Activated CD4-positive, alpha-beta T cell treated with anti-CD3 and anti-CD28 coated beads for 24 hours (primary cell): Measurements from ENCODE around the gene TOM1L2.

Experiments used
- DNase-seq, 2 donors: peaks; one replicate each; pipeline ENCODE4 v3.0.0-alpha.2; 2020; ENCODE audit warnings: low read depth in 2 of 2

Gene TOM1L2

DNA sequence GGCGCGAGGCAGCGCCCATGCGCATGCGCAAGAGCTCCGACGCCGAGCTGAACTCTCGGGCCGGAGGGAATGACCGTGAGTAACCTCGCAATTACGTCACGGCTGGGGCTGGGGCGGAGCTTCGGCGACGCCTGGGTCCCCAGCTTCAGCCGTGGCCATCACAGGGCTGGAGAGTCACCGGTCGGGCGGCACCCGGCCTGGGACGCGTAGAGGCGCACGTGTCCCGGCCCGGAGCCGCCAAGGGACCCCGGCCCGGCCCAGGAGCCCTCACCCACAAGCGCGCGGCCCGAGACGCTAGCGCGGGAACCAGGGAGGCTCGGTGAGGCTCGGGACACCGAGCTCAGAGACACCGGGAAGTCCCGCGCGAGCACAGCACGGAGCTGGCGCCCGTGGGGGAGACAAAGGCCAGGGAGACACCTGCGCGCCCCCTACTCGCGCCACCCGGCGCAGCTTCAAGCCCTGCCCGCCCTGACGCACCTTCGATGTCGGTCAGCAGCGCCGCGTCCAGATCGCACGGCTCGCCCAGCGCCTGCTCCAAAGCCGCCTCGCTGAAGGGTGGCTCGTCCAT, 135.9 kb downstream of the TOM1L2 start:
- DNase-seq, result peak; percentile 96 to 98

DNA sequence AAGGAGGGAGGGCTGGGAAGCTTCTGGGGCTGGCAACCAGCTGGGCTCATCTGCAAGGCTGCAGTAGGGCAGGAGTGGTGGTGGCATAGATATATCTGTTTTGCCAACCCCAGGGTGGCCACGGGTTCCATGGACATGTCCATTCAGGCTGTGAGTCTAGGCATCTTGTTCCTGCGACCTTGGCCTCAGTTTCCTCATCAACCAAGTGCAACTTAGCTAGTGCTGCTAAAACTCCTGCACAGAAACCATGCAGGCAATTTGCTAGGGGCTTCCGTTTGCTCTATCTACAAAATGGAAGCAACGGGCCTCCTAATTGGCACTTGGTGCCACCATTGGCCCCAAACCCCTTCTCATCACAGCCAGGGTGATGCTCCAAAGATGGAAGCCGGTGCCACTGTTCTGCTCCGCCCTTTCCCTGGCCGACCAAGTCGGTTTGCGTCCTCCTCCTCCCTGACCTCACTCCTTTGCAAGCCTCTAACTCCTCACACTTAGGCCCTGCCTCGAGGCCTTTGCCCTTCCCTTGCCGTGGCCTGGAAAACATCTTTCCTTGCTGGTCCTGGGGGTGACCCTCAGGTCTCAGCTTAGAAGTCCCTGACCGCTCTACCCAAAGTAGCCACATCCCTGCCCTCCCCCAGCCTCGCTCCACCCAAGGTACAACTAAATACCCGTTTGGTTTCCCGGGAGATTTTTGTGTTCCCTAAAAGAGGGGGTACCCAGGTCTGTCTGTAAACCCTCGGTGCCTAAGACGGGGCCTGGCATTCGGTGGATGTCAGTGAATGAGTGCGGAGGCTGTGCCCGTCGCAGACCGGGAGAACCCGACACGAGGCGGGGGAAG, 136.6 kb downstream of the TOM1L2 start:
- DNase-seq, result no peak

DNA sequence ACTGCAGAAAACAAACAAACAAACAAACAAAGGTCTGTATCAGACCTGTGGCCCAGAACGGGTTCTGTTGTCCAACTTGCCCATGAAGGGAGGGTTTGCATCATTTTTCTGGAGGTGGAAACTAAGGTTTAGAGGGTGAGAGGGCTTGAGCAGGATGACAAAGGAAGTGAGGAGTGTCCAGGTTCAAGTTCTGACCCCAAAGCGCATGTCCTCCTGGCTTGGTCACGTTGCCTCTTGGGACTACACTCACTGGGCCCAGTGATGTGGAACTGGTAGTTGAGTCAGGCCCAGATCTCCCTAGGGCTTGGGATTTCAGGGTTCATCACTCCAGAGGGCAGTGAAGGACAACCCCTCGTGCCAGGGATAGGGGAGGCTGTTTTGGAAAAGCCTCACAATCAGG, 137.2 kb downstream of the TOM1L2 start:
- DNase-seq, result no peak

DNA sequence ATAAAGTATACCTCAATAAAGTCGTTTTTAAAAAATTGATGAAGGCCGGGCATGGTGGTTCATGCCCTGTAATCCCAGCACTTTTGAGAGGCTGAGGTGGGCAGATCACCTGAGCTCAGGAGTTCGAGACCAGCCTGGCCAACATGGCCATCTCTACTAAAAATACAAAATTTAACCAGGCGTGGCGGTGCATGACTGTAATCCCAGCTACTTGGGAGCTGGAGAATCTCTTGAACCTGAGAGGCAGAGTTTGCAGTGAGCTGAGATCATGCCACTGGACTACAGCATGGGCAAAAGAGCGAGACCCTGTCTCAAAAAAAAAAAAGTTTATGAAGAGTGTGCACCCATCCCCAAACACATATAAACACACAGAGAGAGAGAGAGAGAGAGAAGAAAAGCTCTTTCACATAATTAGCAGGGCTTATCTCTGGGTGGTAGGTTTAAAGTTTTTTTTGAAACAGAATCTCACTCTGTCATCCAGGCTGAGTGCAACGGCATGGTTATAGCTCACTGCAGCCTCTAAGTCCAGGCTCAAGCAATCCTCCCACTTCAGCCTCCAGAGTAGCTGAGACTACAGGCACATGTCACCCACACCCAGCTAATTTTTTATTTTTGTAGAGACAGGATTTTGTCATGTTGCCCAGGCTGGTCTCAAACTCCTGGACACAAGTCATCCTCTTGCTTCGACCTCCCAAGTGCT, 138.4 kb downstream of the TOM1L2 start:
- no peak for DNase-seq

DNA sequence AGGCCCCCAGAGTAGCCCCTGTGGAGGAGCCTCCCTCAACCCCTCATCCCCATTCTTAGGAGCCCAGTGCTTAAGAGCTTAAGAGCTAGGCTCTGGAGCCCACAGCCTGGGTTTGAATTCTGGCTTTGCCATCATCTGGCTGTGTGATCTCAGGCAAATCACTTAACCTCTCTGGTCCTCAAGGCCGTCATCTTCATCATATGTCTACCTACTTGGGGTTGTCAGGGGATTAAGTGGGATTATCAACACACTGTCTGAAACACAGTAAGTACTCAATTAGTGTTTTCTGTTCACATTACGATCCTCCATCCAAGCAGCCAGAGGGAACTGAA, 140.2 kb downstream of the TOM1L2 start:
- no peak for DNase-seq

DNA sequence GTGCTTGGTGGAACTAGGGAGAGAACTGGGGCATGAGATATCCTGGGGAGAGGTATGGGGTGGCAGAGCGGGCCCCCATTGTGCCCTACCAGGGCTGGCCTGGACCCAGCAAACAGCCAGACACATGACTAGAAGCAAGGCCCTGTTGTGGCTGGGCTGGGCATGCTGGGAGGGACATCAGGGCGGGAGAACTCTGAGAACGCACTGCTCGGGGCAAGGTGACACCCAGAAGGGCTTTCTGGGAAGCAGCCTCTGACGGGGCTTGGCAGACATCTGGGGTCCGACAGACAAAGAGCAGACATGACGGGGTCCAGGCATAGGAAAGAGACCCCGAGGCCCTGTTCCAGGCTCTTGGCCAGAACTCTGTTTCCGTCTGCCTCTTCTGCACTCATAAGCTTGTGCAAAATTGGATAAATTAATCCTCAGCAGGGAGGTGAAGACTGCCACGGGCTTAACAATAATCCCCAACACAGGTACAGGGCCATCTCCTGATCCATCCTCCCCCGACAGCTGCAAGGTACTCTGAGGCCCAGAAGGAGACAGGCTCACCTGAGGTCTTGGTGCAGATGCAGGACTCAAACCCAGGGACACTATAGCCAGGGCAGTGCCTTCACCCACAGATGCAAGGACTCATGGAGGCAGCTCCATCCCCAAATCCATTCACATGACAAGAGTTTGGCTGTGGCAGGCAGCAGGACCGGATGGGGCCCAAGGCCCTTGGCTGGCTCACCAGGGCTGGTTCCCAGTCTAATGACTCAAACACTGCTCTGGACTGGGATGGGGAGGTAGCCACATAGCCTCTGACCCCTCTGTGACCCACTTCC, 140.8 kb downstream of the TOM1L2 start:
- no peak for DNase-seq

DNA sequence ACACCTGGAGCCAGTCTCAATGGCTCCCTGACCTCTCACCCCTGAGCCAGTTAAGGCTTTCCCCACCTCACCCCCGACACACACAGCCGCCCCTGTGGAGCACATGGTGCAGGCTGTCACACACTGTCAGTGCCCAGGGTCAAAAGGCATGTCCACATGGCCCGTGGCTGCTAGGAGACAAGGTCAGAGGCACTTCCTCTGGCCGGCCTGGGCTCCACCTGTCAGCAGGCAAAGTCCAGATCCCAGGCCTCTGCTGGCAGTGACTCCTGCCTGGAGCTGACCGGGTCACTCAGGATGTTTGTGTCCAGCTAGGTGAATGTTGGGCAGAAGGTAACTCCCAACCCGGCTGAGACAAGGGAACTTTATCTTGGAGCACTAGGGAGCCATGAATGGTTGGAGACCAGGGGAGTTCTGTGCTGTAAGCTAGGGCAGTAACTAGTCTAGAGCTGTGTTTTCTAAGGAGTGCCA, 141.4 kb downstream of the TOM1L2 start:
- DNase-seq, result no peak

DNA sequence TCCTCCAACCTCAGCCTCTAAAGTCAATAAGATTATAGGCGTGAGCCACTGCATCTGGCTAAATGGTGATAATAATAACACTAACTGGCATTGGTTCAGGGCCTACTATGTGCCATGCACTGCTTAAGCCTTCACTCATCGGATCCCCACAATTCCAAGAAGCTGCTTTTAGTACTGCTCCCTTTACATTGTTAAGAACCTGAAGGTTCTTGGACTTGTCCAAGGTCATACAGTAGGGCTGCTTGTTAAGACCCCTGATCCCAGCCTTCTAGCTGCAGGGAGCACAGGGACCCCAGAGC, 142.0 kb downstream of the TOM1L2 start:
- DNase-seq, result no peak

DNA sequence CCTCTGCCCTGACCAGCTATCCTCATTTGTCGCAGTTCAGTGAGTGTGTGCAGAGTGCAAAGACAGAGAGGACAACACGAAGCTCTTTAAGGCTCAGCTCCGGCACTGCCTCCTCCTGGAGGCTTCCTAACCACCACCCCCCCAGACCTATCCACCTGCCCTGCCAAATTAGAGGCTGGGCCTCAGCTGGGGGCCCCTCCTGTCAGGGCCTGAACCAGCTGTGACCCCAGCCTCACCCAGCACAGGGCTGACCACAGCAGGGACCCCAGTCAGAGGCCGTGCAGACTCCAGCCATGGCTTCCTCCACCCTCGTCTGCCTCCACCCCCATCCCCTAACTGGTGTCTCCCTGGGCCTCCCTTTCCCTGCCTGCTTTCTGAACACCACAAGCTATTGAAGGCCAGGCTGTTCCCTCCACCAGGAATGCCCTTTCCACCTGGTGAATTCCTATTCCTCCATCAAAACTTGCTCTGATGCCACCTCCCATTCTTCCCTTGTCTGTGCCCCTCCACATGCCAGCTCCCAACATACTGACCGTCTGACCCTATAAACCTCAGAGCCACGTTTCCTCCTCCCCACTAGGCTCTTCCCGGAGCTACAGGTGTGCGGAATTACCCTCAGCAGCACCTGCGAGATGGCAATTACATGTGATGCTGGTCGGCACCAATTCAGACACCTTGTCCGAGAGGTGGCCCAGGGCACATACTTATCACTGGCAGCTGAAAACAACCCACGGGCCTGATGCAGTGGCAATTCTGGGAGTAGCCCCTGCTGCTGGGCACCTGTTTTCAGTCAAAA, 144.2 kb downstream of the TOM1L2 start:
- no peak for DNase-seq

DNA sequence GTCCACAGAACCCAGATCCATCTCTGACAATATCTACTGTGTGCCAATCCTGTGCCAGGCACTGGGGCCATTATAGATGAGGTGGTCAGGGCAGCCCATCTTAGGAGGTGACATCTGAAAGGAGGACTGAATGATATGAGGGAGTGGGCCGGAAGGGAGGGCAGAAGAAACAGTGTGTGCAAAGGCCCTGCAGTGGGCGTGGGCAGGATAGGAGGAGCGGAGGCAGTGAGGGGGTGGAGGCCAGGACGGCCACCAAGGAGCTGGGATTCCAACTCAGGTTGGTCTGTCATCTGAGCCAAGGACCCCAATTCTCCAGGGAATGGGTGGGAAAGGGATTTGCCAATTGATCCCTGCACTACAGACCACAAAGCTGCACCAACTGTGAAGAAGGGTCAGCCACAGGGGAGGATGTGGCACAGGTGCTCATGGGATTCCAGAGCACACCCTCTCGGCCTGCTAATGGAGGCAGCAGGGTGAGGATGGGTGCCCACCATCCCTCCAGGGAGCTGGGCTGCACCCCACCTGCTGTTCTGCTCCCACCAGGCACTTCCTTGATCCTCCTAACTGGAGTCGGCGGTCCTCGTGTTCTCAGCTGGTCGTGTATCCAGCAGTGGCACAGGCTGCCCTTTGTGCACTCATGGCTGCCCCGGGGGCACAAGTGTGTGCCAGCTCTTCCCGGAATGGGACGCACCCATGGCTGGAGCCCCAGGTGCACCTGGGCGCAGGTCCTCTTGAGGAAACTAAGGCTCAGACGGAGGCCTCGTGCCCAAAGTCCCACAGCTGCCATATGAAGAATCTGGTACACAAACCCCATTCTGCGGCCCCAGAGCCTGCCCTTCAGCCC, 145.0 kb downstream of the TOM1L2 start:
- DNase-seq, result no peak

DNA sequence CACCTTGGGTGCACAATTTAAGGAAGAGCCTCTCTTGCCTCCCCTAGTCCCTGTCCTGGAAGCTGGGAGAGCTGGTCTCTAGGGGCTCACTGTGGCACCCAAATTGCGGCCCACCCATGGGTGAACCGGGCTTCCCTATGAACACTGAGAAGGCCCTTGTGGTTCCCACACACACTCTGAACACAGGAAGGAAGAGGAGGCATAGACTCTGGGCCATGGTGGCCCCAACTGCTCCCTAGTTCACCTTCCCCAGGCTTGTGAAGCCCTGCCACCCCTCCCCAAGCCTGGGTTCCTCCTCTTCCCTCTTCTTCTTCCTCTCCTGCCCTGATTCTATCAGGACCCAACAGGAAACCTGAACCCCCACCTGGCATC, 145.9 kb downstream of the TOM1L2 start:
- no peak for DNase-seq

DNA sequence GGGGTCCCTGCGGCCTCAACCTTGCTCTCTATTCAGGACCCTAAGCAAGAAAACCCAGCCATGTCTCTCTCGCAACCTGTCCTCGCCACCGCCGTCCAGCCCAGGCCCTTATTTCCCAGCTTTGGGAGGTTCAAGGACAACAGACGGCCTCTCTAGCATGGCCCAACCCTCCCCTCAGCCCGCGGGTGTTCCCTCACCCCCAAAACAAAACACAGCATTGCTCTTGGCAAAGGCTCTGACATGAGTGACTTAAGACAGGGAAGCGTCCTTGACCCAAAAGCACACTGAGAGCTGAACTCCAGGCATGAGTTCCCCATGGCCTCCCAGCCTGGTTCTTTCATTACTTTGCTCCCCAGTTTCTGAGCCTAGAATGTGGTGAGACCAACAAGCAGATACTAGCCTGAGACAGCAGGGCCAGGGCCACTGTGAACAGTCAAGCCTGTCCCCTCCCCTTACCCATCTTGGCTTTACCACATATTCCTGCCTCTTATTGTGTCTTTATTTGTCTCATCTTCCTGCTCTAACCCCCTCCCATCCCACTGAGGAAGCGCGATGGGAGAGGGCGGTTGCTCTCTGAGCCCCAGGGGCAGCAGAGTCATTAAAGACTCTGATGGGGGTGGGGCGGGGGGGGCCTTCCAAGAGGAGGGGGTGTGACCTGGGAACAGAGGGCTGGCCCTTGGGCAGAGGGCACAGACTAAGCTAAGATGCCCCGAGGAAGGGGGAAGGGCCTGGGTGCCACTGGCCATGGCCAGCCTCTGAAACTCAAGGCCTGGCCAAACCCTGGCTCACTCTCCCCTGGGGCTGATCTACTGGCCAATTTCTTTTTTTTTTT, 147.2 kb downstream of the TOM1L2 start:
- no peak for DNase-seq

DNA sequence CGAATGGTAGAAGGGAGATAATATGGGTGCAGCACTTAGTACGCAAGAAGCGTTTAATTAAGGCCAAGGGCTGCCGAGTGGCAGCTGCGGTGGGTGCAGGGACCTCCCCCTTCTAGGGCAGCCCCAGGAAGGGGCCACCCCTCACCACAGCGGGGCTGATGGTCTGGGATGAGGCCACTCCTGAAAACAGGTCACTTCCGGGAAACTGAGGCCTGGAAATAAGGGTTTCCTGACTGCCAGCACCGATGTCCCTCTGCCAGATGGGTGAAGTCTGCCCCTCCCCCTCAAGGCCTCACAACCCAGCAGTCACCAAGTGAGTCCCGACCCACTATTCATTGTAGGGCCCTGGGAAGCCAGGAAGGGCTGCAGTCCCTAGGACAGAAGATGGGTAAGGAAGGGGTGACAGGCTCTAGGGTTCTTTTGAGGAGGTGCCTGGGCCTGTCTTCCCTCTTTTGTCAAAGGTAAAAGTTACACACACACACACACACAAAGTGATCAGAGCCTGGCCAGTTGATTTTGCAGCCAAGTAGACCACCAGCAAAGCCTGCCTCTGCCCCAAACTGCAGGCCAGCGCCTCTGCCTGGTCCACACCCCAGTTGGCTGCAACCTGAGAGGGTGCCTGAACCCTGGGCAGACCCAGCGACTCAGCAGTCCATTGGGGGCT, 147.9 kb downstream of the TOM1L2 start:
- no peak for DNase-seq

DNA sequence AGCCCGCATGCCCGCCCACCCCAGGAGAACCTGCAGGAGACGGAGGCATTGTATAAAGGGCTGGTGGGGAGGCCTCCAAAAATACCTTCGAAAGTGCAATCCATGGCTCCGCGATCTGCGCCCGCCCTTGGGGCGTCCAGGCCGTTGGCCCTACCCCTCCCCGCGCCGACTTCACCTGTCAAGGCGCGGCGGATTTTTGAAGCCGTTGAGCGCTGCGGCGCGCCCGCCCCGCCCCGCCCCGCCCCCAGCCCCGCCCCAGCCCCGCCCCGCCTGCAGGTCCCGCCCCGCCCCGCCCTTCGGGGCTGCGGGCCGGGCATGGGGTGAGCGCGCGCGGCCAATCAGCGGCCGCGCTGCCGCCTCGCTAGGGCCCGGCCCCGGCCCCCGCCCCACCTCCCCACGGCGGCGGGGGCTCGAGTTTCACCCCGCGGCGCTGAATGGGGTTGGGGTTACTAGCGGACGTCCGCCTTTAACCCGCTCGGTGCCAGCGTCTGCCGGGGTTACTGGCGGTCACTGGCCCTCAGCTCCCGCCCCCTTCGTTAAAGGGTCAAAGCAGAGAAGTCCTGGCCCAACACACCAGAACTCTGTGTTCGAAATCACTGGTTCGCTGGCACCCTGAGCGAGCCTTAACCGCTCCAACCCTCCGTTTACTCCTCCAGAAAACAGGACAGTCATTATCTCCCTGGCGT, 148.6 kb downstream of the TOM1L2 start:
- DNase-seq, result peak; percentile 47 to 52

DNA sequence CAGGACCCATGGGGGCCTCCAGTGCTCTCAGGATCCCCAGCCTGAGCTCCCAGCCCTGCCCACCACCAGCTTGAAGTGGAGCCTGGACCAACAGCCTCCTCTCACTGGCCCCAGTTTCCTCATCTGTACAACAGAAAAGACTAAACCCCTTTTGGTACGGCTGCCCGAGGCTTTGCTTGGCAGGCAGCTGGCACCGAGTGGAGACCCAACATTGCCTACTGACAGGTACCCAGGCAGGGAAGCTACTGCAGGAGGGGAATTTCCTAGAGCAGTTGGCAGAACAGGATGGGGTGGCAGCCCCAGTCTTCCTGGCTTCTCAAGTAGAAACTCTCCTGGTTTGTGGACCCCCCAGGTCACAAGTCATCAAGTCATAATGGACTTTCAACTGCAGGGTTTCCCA, 149.6 kb downstream of the TOM1L2 start:
- no peak for DNase-seq

DNA sequence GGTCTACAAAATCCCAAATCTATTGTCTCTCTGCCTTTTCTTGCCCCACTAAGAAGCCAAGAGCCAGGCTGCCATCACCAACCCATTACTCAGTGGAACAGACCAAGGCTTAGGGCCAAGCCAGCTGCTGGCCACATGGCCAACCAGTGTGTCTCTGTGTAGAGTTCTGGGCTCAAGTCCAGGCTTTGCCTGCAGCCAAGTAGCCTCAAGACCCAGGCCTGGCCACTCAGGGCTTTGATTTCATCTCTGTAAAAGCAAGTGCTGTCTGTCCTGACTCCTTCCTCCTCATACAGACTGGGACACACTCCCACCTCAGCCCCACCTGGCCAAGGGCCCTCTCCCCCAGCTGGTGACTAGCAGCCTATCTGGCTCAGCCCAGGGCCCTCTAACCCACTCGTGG, 150.0 kb downstream of the TOM1L2 start:
- no peak for DNase-seq

DNA sequence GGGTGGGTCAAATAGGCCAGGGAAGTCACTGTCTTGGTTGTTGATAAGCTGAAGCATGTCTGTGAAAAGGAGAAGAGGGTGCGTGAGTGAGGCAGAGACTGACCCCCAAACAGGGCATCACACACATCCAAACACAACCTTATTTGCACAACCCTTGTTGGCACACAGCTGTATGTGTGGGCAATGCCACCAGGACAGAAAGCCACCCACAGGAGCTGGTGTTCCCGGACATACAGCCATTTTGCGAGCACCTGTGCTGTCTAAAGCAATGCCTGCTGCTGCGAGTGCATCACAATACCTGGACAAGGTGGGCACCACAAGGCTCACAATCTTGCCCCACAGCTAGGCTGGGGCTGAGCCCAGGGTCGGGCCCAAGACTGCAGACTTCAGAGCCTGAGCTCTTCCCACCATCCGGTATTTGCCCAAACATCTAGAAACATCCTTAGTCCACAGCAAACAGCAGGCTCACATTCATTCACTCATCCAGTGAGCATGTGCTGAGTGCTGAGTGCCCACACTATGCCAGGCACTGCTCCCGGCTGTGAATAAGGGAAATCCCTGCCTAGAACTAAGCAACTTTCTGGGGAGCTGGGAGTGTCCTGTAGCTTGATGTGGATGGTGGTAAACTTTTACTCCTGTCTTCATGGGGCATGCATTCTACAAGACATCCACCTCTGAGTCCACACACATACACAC, 151.6 kb downstream of the TOM1L2 start:
- DNase-seq, result no peak

DNA sequence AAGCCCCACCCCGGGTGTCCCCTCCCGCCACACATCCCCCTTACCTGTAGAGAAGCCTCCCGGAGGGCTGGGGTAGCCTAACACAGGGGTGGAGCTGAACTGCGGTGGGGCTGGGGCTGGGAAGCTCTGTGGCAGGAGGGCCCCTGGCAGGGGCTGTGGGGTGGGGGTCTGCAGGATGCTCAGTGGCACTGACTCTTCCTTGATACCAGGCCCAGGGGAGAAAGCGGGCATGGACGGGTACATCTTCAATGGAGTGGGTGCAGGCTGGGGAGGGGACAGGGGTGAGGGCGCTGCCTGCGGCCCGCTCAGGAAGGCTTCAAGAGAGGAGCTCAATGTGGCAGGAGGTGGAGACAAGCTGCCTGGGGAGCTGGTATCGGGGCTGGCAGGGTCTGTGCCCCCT, 152.2 kb downstream of the TOM1L2 start:
- DNase-seq, result no peak
